GM12891 (cell line): ENCODE measurements around the gene IL22RA1.

ENCODE experiments used
- DNase-seq: peaks from one replicate; pipeline ENCODE4 v3.0.0; 2011; ENCODE audit warnings: low spot score; ENCODE audit not compliant: insufficient read length
- FAIRE-seq: peaks from 2 replicates; lab custom pipeline; 2011; peaks lifted over from hg19 to GRCh38; lab: Jason Lieb, UNC
- PAX5 ChIP-seq: IDR thresholded peaks from 2 replicates; pipeline ENCODE4 v1.6.1; 2011; ENCODE audit warnings: low read length, moderate library complexity, mild to moderate bottlenecking; ENCODE audit not compliant: insufficient read depth, severe bottlenecking
- POLR2A ChIP-seq: IDR thresholded peaks from 2 replicates; pipeline ENCODE4 v1.6.1; 2011; ENCODE audit warnings: low read depth, low read length, control low read depth
- POLR2AphosphoS5 ChIP-seq: IDR thresholded peaks from 2 replicates; pipeline ENCODE4 v1.6.1; 2011; ENCODE audit warnings: low read depth, low read length, control low read depth
- POU2F2 ChIP-seq: IDR thresholded peaks from 2 replicates; pipeline ENCODE4 v1.6.1; 2011; ENCODE audit warnings: low read depth, mild to moderate bottlenecking, control low read depth, low read length, moderate library complexity
- SPI1 ChIP-seq: IDR thresholded peaks from 2 replicates; pipeline ENCODE4 v1.6.1; 2011; ENCODE audit warnings: low read depth, low read length, control low read depth
- TAF1 ChIP-seq: IDR thresholded peaks from 2 replicates; pipeline ENCODE4 v1.6.1; 2011; ENCODE audit warnings: low read depth, low read length, control low read depth

Gene IL22RA1

DNA sequence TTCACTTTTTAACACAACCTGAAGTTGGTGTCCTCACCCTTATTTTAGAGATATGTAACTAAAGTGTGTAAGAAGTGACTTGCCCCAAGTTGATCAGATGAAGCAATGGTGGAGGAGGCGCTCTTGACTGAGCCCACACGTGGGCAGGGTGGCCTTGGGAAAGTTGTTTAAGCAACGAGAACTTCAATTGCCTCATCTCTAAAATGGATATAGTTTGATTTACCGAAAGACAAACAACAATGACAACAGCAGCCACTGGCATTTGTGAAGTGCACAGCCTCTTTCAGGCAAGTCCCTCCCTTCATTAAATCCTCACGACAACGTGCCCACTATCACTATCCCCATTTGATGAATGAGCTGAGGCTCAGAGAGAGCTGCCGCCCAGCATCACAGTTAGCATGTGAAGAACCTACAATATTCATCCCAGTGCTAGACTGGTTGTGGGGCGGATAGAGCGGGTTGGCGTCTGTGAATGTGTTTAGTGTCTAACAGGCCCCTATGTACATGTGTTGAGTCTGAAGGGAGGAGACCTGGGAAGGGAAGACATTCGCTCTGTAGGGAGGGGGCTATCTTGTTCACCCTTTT is 3.0 kb downstream of the IL22RA1 start:
- TF ChIP-seq PAX5 (no peak), POU2F2 (no peak), POLR2A (no peak), SPI1 (no peak), POLR2AphosphoS5 (no peak), TAF1 (no peak)
- DNase-seq (no peak), FAIRE-seq (no peak)

DNA sequence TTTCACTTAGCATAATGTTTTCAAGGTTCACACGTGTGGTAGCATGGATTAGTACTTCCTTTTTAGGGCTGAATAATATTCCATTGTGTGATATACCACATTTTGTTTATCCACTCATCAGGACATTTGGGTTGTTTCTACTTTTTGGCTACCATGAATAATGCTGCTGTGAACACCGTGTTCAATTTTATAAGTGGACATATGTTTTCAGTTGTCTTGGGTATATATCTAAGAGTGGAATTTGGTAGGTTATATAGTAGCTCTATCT is 3.8 kb downstream of the IL22RA1 start:
- DNase-seq (no peak), FAIRE-seq (no peak)
- TF ChIP-seq TAF1 (no peak), POLR2A (no peak), POU2F2 (no peak), SPI1 (no peak), PAX5 (no peak), POLR2AphosphoS5 (no peak)

DNA sequence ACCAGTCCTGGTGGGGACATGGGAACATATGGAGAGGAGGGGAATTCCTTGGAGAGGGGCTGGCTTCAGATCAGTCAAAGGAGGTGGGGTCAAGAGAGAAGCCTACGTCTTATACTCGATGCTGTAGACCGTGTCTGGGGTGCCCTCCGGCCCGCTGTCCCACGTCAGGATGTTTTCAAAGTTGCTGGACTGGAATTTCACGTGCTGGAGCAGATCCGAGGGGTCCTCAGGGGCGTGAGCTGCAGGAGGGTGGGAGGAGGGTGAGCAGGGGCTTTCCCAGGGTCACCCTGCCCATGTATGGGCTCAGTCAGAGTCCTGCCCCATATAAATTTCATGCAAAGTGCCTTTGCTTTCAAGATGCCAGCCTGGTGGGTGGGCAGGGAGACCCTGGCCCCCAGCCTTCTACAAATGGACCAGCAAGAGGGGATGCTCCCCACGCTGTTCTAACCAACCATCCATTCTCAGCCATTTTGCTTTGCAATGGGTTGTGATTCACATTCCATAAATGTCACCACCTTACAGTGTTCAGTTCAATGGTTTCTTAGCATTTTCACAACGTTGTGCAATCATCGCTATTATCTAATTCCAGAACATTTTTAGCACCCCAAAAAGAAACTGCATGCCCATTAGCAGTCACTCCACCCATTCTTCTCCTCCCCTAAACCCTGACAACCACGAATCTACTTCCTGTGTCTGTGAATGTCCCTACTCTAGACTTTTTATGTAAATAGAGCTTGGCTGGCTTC is 4.3 kb downstream of the IL22RA1 start:
- no peak for TF ChIP-seq POLR2AphosphoS5
- TF ChIP-seq POLR2A = no peak
- TF ChIP-seq TAF1 = no peak
- TF ChIP-seq PAX5 = no peak
- TF ChIP-seq POU2F2 = no peak
- TF ChIP-seq SPI1 = no peak
- DNase-seq = no peak
- no peak for FAIRE-seq

GRCh38 chr1:24136956-24137539 is 5.9 kb downstream of the IL22RA1 start:
- FAIRE-seq (no peak), DNase-seq (no peak)
- TF ChIP-seq POU2F2 (no peak), POLR2A (no peak), SPI1 (no peak), TAF1 (no peak), POLR2AphosphoS5 (no peak), PAX5 (no peak)

DNA sequence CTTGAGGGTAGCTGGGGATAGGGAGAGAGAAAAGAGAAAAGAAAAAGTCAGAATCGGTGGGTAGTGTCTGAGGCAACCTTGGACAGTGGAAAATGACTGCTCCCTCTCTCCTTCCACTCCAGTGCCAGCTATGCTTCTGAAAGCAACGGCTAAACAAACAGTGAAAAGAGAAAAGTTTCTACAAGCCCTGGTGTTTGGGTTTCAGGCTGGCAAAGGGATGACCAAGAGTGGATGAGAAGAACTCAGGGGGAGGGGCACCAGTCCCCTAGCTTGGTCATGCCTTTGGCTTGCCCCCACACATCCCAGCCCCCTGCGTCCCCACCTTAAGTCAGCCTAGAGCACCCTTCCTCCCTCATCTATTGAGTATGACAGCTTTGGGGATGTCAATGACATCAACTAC is 8.6 kb downstream of the IL22RA1 start:
- TF ChIP-seq POU2F2 = no peak
- TF ChIP-seq POLR2AphosphoS5 = no peak
- no peak for TF ChIP-seq SPI1
- TF ChIP-seq POLR2A = no peak
- TF ChIP-seq PAX5 = no peak
- no peak for TF ChIP-seq TAF1
- DNase-seq (no peak), FAIRE-seq (no peak)

GRCh38 chr1:24133819-24134218 is 9.1 kb downstream of the IL22RA1 start:
- FAIRE-seq = no peak
- no peak for DNase-seq
- TF ChIP-seq PAX5 (no peak), TAF1 (no peak), POLR2AphosphoS5 (no peak)

- no peak for FAIRE-seq
- TF ChIP-seq SPI1 (no peak), POLR2A (no peak), TAF1 (no peak), POLR2AphosphoS5 (no peak), POU2F2 (no peak), PAX5 (no peak)
- no peak for DNase-seq
These were observed 12.6 kb downstream of the IL22RA1 start for GRCh38 chr1:24130385-24130784.

DNA sequence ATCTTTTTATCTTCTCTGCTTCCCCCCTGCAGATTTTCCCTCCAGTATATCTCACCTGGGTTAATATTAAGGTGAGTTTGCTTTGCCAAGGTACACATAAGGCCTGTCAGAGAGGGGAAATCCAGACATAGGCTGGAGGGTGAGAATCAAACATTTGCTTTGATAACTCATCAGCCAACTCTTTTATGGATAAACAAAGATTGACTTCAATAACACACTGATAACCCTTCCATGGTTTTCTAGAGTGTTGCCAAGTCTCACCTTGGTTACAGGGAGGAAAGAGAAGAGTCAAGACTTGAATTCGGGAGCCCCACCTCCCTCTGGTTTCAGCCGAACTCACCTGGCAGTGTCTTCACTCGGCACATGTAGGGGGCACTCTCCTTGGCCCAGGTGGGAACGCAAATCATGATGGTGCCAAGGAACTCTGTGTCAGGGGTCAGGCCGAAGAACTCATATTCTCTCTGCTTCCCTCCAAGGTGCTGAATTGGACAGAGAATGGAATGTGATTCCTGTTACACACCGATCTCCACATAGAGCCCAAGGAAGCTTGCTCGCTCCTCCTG is 15.1 kb downstream of the IL22RA1 start:
- FAIRE-seq (no peak), DNase-seq (no peak)
- TF ChIP-seq POU2F2 (no peak), SPI1 (no peak), POLR2AphosphoS5 (no peak)

- no peak for FAIRE-seq
- TF ChIP-seq POLR2A (no peak), TAF1 (no peak), POLR2AphosphoS5 (no peak), SPI1 (no peak), POU2F2 (no peak), PAX5 (no peak)
- no peak for DNase-seq
These were observed 15.7 kb downstream of the IL22RA1 start for GRCh38 chr1:24127134-24127800.
